Activated CD8-positive, alpha-beta memory T cell treated with anti-CD3 and anti-CD28 coated beads, Interleukin-2, amount 50 U/mL, for 4 hours (primary cell): ENCODE results near the gene SNCAIP.

Experiments
- DNase-seq: peaks from one replicate; pipeline ENCODE4 v3.0.0-alpha.2; 2020

Gene SNCAIP

DNA sequence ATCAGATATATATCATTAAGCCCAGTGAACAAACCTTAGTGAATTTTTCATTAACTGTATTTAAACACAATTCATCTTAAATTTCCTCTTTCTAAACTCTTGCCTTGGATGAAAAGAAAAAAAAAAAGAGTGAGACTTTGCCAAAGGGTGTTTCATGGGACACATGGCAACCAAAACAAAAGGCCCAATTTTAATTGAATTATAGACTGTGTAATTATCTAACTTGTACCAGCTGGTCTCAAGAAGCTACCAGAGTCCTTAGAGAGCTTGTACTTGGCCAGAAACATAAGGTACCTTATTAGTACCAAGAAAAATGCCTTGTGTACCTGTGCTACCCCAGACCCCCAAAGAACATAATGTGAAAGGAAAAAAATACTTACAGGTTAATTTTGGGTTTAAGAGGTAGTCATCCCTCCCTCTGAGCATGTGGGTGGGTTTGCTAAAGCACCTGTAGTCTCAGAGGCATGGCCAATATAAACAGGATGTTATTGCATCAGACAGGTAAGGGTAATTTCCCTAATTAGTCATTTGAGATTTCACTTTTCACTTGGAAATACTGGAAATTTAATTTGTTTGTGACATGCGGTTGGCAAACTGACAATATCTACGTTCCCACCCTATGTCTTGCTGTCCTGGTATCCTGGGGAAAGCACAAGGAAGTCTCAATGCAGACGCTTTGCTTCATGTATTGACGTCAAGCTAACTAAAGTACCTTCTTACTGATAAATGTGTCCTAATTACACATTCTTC, 90.1 kb downstream of the SNCAIP start:
- DNase-seq: no peak

DNA sequence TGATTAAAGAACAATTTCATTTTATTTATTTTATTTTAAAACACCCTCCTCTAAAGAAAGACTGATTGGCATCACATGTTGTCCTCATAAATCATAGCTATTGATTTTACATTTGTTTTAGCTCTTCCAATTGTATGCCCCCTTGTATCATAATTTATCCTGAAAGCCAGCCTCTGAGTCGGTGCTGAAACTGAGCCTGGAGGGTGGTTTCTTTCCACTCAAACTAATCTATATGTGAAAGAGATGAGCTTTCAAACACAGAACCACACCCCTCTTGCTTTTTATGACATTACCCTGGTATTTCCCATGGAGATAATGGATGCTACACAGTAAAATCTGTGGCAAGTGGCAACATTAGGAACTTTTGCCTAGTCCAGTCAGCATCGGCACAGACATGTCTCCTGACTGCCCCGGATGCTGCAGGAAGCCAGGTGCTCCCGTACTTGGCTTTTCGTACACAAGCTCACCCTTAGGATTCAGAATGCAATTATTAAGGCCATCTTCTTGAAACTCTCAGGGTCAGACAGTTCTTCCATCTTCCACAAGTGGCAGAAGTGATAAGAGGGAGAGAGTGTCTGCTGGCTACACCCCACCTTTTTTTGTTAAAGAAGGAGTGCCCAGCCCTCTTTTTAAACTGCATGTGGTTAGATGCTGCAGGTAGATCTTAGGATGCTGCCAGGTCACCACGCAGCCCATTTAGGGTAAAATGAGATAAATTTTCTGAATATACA, 91.1 kb downstream of the SNCAIP start:
- no peak for DNase-seq

DNA sequence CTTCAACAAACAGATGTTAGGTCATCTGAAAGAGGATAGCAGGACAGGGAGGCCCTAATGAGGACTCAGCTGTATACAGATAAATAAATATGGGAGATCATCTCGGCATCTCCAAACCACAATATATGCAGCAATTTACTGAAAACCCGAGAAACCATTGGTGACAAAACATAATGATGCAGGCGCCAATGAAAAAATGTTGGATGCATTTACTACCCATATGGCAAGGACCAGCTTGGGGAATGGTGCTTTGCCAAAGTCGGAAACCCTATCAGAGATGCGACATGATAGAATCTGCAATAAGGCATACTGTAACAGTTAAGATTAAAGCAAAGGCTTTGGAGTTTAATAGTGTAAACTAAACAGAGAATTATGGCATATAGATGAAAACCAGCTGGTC, 92.0 kb downstream of the SNCAIP start:
- no peak for DNase-seq

DNA sequence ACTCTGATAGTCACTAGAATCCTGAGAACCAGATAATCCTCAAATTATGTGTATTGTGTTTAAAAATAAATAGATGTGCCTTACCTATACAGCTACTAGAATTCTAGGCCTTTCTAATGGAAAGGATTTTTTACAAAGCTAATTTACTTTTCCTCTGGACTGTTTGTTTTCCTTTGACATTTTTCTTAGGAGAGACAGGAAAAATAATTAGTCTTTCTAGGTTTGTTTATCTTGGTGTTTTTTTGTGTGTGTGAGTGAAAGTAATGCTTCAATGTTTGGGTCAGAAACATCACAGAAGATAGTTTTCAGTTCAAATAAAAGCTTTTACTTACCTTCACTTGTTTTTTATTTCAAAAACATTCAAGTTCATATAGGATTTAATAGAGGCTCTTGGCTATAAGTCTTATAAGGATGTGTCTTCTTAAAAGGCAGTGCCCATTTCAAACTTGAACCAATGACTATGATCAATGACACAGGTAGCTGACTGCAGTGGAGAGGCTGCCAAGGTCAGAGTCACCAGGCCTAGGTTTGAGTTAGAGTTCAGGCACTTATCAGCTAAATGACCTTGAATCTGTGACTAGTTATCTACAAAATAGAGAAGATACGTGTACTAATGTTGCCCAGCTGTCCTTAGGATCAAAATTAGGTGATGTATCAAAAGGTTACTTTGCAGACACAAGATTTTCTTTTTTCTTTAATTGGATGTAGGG, 92.8 kb downstream of the SNCAIP start:
- DNase-seq: no peak

DNA sequence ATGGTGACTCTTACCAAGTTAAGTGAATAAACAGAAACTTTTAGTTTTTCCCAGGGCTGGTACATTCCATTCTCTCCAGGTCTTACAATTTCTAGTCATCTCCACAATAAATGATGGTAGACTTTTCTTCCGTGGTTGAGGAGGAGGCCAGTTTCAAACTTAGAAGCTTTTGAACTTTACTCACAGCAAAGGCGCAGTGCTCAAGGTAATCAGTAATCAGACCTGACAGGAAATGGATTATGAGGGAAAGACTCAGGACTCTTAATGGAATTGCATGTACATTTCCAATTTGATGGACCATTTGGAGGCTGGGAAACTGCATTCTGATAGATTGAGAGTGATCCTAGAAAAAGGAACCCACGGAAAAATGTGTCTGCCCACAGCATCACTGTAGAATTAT, 93.7 kb downstream of the SNCAIP start:
- DNase-seq: no peak

DNA sequence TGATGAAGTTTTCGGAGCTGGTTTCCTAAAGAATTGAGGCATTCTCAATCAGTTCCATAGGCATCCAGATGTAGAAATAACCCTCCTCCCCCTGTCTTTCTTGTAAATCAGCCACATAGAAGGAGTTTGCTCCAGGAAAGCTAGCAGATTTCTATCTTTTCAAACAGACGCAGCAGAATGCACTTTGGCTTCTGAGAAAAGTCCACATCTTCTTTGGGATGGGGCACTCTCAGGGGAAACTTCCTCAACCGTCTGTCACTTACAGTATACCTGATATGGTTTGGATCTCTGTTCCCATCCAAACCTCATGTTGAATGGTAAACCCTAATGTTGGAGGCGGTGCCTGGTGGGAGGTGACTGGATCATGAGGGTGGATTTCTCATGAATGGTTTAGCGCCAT, 94.1 kb downstream of the SNCAIP start:
- no peak for DNase-seq

DNA sequence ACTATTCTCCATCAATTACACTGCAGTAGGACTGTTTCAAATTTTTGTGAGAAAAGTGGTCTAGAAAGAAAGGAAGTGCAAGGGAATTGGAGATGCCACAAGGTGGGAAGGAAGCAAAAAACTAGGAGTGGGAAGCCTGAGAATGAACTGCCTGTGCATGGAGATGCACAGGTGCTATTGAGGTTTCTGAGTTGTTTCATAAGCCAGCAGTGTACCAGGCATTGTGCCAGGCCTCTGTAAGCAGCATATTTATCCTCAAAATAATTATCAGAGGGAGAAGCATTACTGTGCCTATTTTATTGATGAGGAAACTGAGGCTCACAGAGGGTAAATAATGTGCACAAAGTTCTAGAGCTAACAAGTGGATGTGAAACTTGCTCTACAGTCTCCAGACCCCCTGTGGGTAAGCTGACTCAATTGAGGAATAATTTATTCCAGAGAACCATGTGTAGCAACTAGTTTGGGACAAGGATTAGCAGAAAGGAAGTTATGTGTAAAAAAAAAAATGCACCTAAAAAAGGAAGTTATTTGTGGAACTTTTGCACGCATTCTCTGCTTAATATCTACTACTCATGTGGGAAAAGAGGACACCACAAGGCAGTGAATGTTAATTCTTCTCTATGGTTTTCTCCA, 96.7 kb downstream of the SNCAIP start:
- no peak for DNase-seq

DNA sequence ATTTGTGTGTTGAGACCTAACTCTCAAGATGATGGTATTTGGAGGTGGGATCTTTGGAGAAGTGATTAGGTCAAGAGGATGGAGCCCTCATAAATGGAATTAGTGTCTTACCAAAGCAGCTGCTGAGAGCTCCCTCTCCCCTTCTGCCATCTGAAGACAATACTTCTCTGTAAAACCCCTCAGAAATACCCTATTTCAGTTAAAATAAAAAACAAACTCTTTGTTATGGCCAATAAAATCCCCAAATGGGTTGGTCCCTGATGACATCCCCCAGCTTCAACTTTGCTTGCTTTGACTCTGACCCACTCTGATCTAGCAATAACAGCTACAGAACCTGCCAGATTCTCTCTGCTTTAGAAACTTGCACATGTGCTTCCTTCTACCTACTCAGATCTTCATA, 100.9 kb downstream of the SNCAIP start:
- no peak for DNase-seq

DNA sequence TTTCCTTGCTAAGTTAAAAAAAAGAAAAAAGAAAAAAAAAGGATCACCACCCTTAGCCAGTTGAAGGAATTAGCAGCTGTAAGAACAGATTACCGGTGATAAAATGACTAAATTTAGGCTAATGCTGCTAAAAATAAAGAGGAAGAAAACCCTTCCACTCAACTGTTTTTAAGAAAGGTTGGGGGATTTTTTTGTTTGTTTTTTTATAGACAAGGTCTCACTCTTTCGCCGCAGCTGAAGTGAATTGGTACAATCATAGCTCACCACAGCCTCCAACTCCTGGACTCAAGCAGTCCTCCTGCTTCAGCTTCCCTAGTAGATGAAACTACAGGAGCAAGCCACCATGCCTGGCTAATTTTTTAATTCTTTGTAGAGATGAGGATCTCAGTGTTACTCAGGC, 101.7 kb downstream of the SNCAIP start:
- no peak for DNase-seq

DNA sequence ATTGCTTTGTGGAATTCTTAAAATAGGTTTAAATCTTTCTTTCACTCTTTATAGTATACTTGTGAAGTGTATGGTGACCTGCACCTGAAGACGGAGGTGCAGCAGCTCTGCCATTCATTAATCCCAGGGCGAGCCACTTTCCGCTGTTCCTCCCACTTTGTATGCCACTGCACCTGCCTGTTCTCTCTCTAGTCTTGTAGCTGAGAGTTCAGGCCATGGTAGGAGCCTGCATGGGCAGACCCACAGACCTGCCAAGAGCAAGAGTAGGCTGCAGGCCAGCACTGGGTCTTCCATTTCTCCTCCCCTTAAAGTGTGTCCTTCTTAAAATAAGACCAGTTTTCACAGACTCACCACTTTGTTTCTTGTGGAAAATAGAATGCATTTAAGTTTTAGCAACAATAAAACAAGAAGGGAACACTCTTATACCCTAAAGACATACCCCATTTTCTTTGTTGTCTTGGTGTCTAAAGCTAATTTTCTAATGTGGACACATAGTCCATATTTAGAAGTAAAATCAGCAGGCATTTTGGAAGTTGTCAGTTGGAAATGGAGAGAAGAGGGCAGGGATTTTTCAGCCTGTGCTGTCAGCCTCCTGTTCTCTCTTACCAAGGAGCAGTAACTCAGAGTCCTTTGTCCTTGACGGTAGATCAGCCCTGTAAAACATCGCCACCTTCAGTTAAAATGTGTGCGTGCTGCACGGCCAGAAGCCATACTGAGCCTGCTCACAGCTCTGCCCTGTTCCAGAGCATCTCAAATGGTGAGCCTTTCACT, 103.2 kb downstream of the SNCAIP start:
- DNase-seq: no peak

DNA sequence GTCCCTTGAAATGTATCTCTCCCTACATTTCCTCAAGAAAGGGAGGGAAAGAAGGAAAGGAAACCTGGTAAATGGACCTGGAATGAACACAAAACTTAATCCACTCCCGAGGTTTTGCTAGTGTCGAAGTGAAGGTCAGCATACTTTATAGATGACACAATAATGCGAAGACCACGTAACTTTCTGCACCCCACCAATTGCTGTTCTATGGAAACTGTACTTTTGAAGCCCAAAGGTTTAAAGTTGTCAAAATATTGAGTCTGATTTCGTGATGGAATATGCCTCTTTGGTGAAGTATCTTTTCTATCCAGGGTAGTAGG, 103.7 kb downstream of the SNCAIP start:
- no peak for DNase-seq

DNA sequence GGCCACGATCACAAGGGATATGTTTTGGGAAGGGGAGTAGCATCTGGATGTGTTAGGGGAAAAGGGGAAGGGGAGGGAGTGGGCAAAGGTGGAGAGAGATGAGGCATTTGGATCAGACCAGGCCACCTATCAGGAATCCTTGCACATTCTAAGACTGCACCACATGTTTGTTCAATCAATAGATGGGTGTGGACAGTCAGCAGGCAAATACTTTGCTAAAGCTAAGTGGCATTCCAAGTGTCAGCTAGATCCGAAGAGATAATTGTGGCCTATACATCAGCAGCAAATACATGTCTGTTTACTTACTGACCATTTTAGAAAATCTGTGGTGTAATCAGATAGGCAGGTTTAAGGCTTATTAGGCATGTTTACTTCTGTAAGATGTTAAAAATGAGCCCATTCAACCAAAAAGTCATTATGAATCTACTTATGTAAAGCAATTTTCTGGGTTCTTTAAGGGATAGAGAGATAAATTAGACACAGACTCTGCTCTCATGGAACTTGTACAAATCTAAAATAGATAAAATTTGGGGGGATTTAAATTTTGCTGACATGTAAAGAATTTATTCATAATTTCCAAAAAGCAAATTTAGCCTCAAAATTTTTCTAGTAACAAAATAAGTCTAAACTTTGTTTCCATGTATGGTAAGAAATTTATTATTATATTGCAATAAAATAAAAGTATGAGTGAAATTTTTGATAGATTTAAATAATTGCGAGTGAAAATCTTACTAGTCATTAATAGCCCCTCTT, 107.3 kb downstream of the SNCAIP start:
- no peak for DNase-seq

DNA sequence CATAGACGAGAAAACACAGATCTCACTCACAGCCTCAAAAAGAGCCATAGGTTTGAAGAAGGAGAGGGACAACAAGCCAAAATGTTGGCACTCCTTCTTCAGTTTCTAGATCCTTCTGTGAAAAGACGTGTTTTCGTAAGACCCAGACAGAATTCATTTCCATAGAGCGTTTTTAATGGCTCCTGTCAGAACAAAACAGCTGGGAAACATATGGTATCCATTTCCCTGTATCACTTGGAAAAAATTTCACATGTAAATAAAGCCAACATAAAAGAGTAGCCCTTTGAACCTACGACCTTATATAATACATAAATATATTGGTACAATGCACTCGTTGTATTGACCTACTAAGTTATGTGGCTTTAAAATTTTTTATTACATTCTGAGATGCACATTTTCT, 108.1 kb downstream of the SNCAIP start:
- DNase-seq: no peak

DNA sequence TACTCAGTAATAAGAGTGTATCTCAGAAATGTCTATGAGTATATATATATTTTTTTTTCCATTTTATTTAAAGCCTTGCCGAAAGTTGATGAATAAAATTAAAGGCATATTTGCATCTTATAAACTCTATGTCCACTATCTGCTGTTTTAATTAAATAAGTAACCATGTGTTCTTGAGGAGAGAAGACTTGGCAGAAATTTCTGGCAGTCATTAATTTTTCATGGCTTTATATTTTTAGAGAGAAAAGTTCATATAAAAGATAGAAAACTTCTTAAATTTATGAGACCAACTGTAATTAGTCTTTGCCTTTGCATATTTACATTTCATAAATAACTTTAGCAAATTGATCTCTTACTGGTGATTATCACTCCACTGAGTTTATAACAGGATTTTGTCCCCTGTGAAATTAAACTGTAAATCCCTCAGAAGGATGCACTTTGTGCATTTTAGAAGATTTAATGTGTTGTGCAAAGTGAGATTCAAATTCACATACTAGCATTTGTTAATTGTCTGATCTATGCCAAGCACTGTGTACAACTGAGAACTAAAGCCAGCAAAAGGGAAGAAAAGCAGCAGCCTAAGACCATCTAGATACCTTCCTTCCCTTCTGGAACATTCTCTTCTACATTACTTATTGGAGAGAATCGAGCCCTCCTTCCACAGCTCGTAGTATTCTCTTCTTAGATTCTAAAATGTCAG, 108.7 kb downstream of the SNCAIP start:
- DNase-seq: no peak

DNA sequence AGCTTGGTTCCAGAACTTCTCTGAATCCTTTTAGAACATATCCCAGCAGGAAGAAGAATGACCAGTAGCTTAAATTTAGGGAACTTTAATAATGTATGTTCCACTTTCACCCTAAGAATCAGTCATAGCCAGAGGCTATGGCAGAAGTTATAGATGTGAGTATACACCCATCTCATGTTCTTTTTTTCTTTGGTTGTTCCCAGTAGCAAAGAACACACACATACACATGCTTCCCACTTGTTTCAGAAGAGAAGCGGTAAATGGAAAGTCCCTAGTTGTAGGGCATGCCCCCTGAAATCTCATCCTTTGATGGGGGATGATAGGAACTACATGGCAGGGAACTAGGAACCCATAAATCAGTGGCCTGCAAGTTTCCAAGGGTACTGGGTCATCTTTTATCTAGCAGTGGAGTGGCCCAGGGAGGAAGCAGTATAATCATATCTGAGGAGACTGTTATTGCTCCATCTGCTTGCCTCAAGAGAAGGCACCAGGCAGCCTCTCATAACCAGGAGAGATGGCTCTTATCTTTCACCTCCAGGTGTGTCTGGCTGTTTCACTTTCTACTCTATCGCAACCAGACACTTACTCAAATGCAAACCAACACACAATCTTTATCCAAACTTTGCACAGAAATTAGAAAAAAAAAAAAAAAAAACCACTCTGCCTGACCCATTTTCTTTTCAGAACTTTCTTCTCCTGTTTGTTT, 109.5 kb downstream of the SNCAIP start:
- no peak for DNase-seq

DNA sequence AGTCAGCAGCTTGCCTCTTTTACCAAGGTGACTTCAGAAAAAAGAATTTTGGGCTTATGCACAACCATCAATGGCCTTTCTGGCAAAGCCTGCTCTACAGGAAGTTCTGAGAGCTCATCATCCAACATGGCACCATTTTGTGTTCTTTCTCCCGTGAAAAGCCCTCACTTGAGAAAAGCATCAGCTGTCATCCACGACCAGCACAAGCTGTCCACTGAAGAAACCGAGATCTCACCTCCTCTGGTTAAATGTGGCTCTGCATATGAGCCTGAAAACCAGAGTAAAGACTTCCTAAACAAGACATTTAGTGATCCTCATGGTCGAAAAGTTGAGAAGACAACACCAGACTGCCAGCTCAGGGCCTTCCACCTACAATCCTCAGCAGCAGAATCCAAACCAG, 111.2 kb downstream of the SNCAIP start:
- DNase-seq: no peak

DNA sequence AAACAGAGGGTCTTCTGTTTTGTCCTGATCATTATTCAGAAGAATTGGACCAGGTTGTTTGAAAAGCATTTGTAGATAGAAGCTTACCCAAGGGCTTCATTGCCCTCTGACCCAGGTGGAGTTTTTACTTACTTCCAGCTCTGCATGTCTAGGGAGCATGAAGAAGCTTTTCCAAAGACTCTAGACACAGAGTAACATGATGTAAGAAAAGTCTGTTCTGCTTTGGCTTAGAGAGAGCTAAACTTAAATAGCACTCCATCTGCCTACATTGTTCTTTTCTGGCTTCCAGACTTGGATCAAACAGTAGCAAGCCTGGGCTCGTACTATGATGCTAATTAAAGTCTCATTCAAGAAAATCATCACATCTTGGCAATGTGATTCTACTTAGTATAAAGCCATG, 112.1 kb downstream of the SNCAIP start:
- DNase-seq: no peak

DNA sequence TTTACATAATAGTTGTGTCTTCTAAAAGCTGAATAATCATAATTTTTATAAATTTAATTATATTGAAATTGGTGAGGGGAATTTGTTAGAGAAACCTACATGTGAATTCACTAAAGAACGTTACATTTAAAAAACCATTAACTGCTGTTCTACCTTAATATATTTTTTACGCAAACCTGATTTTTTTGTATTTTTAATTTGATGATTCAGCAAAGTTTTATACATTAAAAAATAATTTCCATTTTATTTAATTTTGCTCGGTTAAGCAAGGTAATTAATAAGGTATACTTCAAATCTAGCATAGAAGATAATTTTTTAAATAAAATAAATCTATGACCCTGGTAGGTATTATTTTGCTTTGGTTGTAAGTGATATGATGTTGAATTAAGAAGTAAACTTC, 114.3 kb downstream of the SNCAIP start:
- no peak for DNase-seq

DNA sequence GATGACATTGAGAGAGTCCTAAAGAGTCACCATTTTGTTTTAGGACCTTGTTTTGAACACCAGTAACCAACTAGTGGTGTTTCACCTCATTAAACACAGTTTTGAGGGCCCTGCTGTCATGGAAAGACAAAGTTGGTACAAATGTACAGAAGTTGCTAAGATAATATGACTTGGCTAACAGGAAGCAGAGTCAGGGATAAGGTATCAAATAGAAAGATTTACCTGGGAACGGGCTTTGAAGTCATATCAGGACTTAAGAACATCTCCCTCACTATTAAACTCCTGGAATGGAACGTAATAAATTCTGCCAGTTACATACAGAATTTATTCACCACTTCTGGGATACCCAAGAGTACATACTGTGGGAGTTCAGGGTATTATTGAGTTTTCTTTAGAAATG, 115.6 kb downstream of the SNCAIP start:
- DNase-seq: no peak

DNA sequence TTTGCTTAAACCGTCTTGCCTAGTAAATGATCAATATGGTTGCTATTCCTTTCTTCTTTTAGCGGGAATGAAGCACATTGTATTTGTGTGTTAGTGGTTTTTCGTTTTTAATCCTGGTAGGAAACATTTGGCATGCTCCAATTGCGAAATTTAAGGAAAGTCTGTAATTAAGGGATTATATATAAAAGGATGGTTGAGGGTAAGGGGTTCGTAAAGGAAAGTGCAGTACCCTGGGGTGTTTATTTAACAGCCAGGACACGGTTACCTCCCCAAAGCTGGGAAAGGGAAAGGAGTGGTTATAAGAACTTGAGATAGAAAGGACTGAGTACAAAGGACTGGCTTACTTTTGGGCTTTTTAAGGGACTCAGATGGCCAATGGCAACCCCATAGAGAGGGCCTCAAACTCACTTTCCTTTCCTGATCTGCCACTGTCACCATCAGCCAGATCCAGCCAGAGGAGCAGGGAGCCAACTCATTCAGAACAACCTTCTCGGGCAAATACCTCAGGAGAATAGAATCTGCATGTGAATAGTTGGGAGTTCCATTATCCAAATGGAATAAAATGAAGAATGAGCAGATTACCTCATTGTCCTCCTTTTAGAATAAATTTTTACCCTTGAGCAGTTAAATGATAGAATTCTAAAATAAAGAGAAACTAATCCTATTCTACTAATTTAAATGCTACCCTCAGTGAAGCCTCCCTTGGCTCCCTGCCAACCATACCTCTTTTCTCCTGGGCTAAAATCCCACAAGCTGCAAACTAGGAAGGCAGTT, 117.7 kb downstream of the SNCAIP start:
- DNase-seq: no peak
